ENCODE results near the gene METTL14.

DNA sequence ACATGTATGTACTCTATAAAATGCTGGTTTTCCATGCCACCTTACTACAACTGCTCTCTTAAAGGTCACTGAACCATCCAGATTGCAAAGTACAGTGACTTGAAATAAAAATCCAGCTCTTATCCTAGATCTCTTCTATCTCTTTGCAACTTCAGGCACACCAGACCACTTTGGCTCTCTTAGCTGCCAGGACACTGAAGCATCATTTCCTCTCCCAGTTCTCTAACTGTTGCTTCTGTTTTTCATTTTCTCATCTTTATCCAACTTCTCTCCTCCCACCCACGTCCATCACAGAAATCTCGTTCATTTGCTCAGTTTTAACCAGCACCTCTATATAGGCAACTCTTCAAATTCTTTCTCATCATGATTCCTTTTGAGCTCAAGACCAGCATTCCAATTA, 74.3 kb downstream of the METTL14 start:
- TF ChIP-seq, protein P1, sequence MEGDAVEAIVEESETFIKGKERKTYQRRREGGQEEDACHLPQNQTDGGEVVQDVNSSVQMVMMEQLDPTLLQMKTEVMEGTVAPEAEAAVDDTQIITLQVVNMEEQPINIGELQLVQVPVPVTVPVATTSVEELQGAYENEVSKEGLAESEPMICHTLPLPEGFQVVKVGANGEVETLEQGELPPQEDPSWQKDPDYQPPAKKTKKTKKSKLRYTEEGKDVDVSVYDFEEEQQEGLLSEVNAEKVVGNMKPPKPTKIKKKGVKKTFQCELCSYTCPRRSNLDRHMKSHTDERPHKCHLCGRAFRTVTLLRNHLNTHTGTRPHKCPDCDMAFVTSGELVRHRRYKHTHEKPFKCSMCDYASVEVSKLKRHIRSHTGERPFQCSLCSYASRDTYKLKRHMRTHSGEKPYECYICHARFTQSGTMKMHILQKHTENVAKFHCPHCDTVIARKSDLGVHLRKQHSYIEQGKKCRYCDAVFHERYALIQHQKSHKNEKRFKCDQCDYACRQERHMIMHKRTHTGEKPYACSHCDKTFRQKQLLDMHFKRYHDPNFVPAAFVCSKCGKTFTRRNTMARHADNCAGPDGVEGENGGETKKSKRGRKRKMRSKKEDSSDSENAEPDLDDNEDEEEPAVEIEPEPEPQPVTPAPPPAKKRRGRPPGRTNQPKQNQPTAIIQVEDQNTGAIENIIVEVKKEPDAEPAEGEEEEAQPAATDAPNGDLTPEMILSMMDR (IDR thresholded peaks at IDR 0.05) = no peak
- TF ChIP-seq EZH2 (IDR thresholded peaks at IDR 0.05; ENCODE audit: borderline replicate concordance, insufficient read depth, low read depth, low read length, poor library complexity, severe bottlenecking) = no peak

Data from B cell (primary cell).